Left renal cortex interstitium (tissue), 4 donors: ENCODE measurements around the gene PLSCR5. TPM values are rescaled to one million over a fixed set of nuclear protein-coding genes. Genes with fewer than 3 reads are reported as not detected.

Experiments used
- DNase-seq, 4 donors: peaks; one replicate each; pipeline ENCODE4 v3.0.0-alpha.2; 2013; ENCODE audit warnings: low read depth in 4 of 4, low spot score in 2 of 4, missing footprints in 1 of 4
- polyA plus RNA-seq, 4 donors: library from polyadenylated mRNA; unstranded; fragments of 120-200 nt; gene quantifications; one replicate each; pipeline ENCODE4 v1.2.1, GENCODE V29; 2013; ENCODE audit not compliant: insufficient read length in 4 of 4

PLSCR5 gene, protein sequence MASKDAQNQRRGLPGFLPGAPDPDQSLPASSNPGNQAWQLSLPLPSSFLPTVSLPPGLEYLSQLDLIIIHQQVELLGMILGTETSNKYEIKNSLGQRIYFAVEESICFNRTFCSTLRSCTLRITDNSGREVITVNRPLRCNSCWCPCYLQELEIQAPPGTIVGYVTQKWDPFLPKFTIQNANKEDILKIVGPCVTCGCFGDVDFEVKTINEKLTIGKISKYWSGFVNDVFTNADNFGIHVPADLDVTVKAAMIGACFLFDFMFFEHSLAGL
- not detected for polyA plus RNA-seq

DNA sequence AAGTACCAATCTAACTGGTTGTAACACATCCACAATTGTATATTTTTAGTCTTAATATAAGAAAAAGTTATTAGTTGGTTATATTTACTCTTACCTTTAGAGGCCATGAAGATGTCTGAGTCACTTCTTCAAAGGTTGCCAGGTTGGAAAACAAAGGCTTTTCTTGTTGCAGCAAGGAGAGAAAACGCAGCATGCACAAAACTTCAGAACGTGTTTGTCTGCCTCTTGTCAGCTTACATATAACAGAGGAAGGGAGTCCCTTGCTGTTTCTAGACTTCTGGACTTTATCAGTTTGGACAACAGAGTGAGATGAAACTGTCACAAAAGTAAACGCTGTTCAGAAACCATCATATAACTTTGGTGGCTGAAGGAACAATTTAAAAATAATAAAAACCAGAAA lies at the start of gene PLSCR5:
Gene PLSCR5 (minus strand): TSS at position 241 of the 400 bp plus-strand sequence. CDS start 134 bp downstream, at position 107.
- DNase-seq: no peak

- no peak for DNase-seq
Measured at GRCh38 chr3:146653978-146654377, 48.8 kb upstream of the PLSCR5 start.

- DNase-seq: no peak
Measured at GRCh38 chr3:146650691-146651442, 45.7 kb upstream of the PLSCR5 start.

DNA sequence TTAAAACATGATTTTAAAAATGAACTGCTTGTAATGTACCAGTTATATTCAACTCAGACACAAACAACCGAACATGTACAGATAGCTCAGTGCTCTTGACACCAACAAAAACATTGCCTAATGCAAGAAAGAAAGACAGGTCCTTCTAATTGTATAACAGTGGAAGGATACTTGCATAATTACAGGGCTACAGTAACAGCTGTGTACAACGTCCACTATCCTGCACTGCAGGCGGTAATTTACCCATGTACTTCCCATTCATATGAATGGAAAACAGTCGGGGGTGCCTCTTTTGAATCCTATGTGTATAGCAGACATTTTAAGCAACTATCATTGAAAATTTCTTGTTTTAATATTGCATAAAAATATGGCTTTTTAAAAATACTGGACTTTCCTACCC lies 41.1 kb upstream of the PLSCR5 start:
- no peak for DNase-seq

GRCh38 chr3:146640955-146641867 lies 36.1 kb upstream of the PLSCR5 start:
- peak in 1 of 4 donors; percentile 19 for DNase-seq

DNA sequence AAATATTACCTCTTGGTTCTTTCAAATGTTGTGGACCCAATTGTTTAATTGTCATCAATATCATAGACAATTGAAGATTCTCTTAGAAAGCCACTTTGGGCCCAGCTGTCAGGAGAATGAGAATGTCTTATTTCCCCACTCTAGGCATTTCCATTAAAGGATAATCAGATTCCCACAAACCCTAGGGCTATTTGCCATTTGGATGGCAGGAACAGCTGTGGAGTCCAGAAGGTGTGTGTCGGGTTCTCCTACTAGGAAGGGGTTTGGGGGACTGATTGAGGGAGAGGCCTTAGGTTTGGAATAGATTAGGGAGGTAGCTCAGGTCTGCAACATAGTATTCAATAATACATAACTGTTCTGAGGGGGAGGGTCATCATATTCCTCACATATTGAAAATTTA lies 35.2 kb upstream of the PLSCR5 start:
- no peak for DNase-seq

DNA sequence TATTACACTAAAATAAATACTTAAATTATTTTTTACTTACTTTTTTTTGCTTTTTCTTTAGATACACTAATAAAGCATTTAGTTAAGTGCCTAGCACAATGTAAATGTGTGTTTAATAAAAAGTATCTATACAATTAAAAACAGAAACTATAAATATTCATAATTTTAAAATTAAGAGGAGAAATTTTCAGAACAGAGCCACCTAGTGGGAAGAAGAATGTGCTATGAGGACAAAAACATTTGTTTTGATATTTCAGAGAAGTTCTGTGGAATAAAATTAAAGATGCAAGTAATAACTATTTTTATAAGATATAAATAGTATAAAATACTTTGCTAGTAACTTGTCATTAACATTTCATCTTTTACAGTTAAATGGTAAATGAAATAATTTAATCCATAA lies 33.6 kb upstream of the PLSCR5 start:
- no peak for DNase-seq

DNA sequence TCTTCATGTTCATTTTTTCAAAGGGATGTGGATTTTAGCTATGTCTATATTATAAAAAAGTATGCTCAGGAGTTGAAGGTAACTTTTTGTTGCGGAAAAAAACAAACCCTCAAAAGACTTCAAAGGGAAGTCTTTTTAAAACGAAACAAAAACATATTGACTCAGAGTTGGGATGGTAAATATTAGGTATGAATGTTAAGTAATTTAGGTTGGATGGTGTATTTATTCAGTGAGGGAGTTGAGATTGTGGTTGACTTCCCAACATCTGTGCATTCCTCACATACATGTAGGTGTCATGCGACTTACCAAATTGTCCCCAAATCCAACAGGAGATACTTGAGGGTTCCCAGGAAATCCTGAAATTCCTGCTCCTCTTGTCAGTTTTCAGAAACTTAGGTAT lies 32.7 kb upstream of the PLSCR5 start:
- DNase-seq: no peak

- no peak for DNase-seq
Measured at GRCh38 chr3:146636881-146637280, 31.7 kb upstream of the PLSCR5 start.

GRCh38 chr3:146634346-146634745 lies 29.2 kb upstream of the PLSCR5 start:
- no peak for DNase-seq

- DNase-seq: no peak
Measured at GRCh38 chr3:146628671-146629070, 23.5 kb upstream of the PLSCR5 start.

DNA sequence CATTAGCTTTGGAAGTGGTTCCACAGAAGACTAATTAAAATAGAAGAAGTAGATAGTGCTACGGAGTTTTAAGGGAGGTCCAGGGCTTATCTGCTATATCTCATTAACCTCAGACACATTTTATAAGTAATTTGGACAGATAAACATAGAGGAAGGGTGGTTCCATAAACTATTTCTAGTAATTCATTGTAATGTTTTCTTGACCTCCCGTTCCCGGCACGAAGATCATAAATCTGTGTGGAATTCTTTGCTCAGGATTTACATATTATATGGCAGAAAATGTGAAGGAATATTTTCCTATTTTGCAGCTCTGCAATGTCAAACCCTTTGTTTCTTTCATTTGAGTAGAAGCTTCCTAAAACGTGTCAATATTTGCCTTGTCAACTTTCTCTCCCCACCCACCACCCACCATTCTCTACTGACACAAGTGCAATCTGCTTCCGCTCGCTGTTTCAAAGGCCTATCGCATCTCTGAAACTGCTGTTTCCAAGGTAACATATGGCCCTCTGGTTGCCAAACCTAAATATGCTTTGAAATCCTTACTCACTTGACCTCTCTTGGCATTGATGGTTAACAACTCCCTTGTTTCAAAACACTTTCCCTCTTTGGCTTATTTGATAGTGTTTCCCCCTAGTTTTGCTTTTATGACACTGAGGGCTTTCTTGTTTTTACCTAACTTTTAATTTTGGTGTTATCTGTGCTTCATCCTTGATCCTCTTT lies 21.4 kb upstream of the PLSCR5 start:
- no peak for DNase-seq

DNA sequence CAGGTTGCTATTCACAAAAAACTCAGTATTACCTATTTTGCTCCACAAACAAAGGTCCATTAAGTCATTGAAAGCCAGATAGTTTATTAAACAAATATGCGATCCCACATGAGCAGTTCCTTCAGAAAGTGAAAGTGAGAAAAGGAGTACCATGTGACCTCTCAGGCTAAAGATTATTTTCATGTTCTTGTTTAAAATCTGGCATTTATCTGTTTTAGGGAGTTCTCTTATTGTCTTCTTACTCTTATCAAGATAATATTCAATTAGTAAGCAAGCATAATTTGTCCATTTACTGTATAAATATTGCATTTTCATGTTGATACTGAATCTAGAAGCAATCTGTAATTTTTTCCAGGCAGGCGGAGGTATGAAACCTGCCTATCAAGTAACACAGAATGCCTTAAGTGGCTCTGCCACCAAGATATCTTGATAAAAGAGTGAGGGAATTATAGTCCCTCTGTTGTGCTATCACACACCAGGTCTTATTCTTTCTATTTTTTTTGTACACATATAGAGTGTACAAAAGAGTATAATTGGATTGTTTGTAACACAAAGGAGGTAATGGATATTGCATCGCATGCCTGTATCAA lies 20.1 kb upstream of the PLSCR5 start:
- DNase-seq: no peak

DNA sequence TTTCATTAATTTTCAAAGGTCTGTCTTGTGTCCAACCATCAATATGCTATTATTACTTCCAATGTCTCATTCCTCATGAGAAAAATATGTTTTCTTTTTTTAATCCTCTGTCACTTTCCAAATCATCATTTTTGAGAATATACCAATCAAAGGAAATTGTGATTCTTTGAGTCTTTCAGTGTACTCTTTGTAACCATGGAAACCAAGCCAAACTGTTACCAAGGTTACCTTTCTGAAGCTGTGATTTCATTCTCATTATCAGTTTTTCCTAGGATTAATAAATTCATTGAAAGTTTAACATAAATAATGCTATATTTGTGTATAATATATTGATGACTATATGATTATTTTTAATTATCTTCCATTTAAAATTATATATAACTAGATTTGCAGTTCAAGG lies 16.6 kb upstream of the PLSCR5 start:
- DNase-seq: no peak

- DNase-seq: no peak
Measured at GRCh38 chr3:146612015-146612414, 6.9 kb upstream of the PLSCR5 start.

DNA sequence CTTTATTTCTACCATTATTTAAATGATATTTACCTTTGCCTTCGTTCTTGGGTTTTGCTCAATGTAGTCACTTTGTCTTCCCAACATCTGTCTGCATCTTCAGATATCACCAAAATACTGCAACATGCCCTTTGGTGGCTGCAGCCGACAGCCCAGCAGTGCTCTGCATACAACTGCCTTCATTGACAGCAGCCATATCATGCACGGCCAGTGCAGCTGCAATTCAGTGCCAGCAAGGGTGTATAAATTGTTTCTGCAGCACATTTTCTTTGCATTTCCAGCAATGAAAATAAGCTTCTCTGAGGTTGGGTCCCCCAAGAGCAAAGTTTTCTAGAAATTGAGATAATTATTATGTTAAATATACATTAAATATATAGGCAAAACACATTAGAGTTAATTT lies 6.0 kb upstream of the PLSCR5 start:
- DNase-seq: no peak

- no peak for DNase-seq
Measured at GRCh38 chr3:146598535-146598934, 6.6 kb downstream of the PLSCR5 start.

DNA sequence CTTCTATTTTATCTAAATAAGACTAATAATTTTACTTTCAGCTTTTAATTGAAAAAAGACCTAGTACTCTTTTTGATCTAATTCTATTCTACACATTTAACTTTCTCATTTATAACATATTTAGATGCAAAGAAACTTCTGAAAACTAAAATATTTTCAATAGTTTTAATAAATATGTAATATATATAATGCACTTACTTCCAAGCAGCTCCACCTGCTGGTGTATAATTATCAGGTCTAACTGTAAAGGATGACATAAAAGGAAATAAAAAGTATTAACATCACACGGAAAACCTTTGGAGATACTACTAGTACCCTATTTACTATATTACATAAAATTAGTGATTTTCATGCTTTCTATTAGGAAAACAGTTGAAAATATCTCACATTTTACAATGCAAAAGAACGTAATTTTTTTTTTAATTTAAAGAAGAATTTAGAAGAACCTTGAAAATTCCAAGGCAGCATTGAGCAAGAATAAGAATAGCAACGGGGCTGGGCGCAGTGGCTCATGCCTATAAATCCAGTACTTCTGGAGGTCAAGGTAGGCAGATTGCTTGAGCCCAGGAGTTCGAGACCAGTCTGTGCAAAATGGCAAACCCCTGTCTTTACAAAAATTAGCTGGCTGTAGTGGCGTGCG lies 10.2 kb downstream of the PLSCR5 start:
- no peak for DNase-seq

DNA sequence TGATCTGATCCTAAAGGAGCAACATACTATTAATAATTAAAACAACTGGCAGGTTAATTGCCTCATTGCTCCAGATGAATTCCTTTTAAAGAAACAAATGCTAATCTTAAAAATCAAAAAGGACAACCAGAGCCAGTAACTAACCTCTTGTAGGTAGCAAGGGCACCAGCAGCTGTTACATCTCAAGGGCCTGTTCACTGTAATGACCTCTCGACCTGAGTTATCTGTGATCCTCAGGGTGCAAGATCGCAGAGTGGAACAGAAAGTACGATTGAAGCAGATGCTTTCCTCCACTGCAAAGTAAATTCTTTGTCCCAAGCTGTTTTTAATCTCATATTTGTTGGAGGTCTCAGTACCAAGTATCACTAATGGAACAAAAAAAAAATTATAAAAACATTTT lies 11.4 kb downstream of the PLSCR5 start:
- DNase-seq: no peak

DNA sequence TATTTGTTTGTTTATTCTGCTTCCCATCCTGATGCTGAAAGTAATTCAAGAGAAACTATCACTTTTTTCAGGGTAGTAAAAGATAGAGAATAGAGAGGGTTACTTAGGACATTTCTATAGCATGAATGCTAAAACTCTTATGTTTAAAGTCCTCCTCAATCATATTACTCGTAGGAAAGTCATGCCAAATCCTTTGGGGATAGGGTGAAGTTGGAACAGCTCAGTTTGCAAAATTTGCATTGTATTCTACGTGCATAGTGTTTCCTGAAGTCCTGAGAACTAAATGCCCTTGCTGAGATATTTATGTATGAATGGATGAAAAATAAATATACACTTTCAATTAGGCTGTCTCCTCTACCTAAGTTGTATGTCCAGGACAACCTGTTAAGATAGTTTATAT lies 14.6 kb downstream of the PLSCR5 start:
- DNase-seq: no peak
